ENCODE results near the gene DNAJC4. TPM values are rescaled to one million over a fixed set of nuclear protein-coding genes. Genes with fewer than 3 reads are reported as not detected.

Gene DNAJC4
- total and polyA plus RNA-seq, 9 of the 15 experiments (the other 6 are each of a cell fraction or from before 2014, with no cell fraction given), result 4.0 to 32.6 (median 19.9) TPM

GRCh38 chr11:64185175-64185692 lies 45.1 kb upstream of the DNAJC4 start (continued):
- peak; percentile 62 for TF ChIP-seq CHD1 (IDR thresholded peaks at IDR 0.05; ENCODE audit: low read length)
- peak; percentile 43; the same call in 1 of the 2 replicates for TF ChIP-seq ZNF445 (CRISPR knock-in tag; IDR thresholded peaks at IDR 0.05; ENCODE audit: low read depth)
- TF ChIP-seq CEBPG (CRISPR knock-in tag; IDR thresholded peaks at IDR 0.05), result no peak
- TF ChIP-seq CEBPG (tag; conservative IDR thresholded peaks at IDR 0.05 in 1 of 2, IDR thresholded peaks at IDR 0.05 in 1 of 2), result no peak
- TF ChIP-seq EZH2 (IDR thresholded peaks at IDR 0.05; ENCODE audit: borderline replicate concordance, low read depth, low read length), result no peak
- no peak for TF ChIP-seq ZNF12 (CRISPR knock-in tag; IDR thresholded peaks at IDR 0.05)
- no peak; the same call in 1 of the 2 replicates for TF ChIP-seq ZNF384 (IDR thresholded peaks at IDR 0.05; ENCODE audit: low read depth, low read length)
- TF ChIP-seq ZNF41 (CRISPR knock-in tag; conservative IDR thresholded peaks at IDR 0.05), result peak; percentile 55; the same call in 1 of the 2 replicates
- TF ChIP-seq ZNF830 (CRISPR knock-in tag; IDR thresholded peaks at IDR 0.05), result 0 out of 2 replicates have a peak, but pooled peaks have one; percentile 48
- peak; percentile 86; the same call in 1 of the 2 replicates for TF ChIP-seq ARID4B (CRISPR knock-in tag; IDR thresholded peaks at IDR 0.05)
- peak; percentile 65; the same call in 1 of the 2 replicates for TF ChIP-seq ZNF77 (CRISPR knock-in tag; IDR thresholded peaks at IDR 0.05)
- no peak for TF ChIP-seq CC2D1A (IDR thresholded peaks at IDR 0.05)
- TF ChIP-seq FOXA3 (CRISPR knock-in tag; conservative IDR thresholded peaks at IDR 0.05 in 1 of 2, IDR thresholded peaks at IDR 0.05 in 1 of 2), result no peak; a peak in 1 of 4 replicates
- peak; percentile 81 for TF ChIP-seq PHF20 (IDR thresholded peaks at IDR 0.05; ENCODE audit: partially characterized antibody)
- no peak for TF ChIP-seq ZBTB34 (CRISPR knock-in tag; IDR thresholded peaks at IDR 0.05)
- no peak for TF ChIP-seq ZNF347 (CRISPR knock-in tag; IDR thresholded peaks at IDR 0.05; ENCODE audit: low read depth)
